Sigmoid colon (tissue), 7 donors: ENCODE data around the gene GOLGA3. TPM values are rescaled to one million over a fixed set of nuclear protein-coding genes. Genes with fewer than 3 reads are reported as not detected.
"Not testable (repeated sequence)": the region's sequence is repeated elsewhere in the genome, so short reads cannot be mapped to it uniquely, and the experiment has no call there.

ENCODE experiments used
- DNase-seq: peaks from one replicate; pipeline ENCODE4 v3.0.0-alpha.2; 2019
- H3K27ac ChIP-seq, 4 donors: fragments of 200-600 bp; sonication (generic); one replicate each; pipeline ENCODE4 v1.5.1; 2016 to 2019; ENCODE audit warnings: mild to moderate bottlenecking in 1 of 4
- H3K27me3 ChIP-seq, 3 donors: fragments of 200-600 bp; sonication (generic); one replicate each; pipeline ENCODE4 v1.5.1; 2019; ENCODE audit warnings: mild to moderate bottlenecking in 1 of 3
- H3K36me3 ChIP-seq, 4 donors: fragments of 200-600 bp; sonication (generic); one replicate each; pipeline ENCODE4 v1.5.1; 2016 to 2019
- H3K4me1 ChIP-seq, 4 donors: fragments of 200-600 bp; sonication (generic); one replicate each; pipeline ENCODE4 v1.5.1; 2017 to 2019
- H3K4me3 ChIP-seq, 4 donors: fragments of 200-600 bp; sonication (generic); one replicate each; pipeline ENCODE4 v1.5.1; 2017 to 2019; ENCODE audit warnings: mild to moderate bottlenecking in 2 of 4, moderate library complexity in 1 of 4
- H3K9me3 ChIP-seq, 4 donors: fragments of 200-600 bp in 3 of 4; sonication (generic) in 3 of 4; one replicate each; pipeline versions ENCODE4 v1.5.1 to v1.6.1; 2013 to 2019
- CTCF ChIP-seq, 4 experiments: fragments of 450-650 bp in 3 of 4; fragments of 200-600 bp in 1 of 4; IDR thresholded peaks; one replicate each; pipeline ENCODE4 v1.5.1; 2016 to 2019; ENCODE audit warnings: antibody characterized with exemption in 4 of 4, mild to moderate bottlenecking in 3 of 4, moderate library complexity in 2 of 4
- EP300 ChIP-seq, 4 donors: sonication (generic); formaldehyde crosslinking; IDR thresholded peaks; one replicate each; pipeline ENCODE4 v1.6.1; 2017; ENCODE audit warnings: antibody characterized with exemption in 4 of 4
- POLR2A ChIP-seq, 2 donors: fragments of 450-650 bp; IDR thresholded peaks; one replicate each; pipeline ENCODE4 v1.6.1; 2016; ENCODE audit warnings: antibody characterized with exemption in 2 of 2, mild to moderate bottlenecking in 2 of 2, moderate library complexity in 2 of 2
- POLR2AphosphoS5 ChIP-seq, 4 donors: sonication (generic); formaldehyde crosslinking; IDR thresholded peaks; one replicate each; pipeline ENCODE4 v1.6.1; 2017; ENCODE audit warnings: antibody characterized with exemption in 4 of 4
- WGBS, 2 donors: extraction: QIAGEN DNeasy Blood & Tissue Kit; methylation state at CpG; one replicate each; pipeline ENCODE4 v1.1.7; 2013; 5-methylcytosine and 5-hydroxymethylcytosine counted together
- intact Hi-C: fragments of 100-400 bp; cut with DNase I; formaldehyde crosslinking; loops from one replicate; pipeline ENCODE4 v1.15.1; 2023
- polyA plus RNA-seq, 3 donors: library from polyadenylated mRNA; stranded (reverse); fragments of 200-250 nt; gene quantifications; one replicate each; pipeline ENCODE4 v1.2.3, GENCODE V29; 2013
- total RNA-seq, 4 donors: library from RNA; depleted of rRNA; stranded (reverse); fragments of >200 nt; gene quantifications; one replicate each; pipeline ENCODE4 v1.1.0, GENCODE V29; 2016
- donor health status: healthy with polysubstance abuse.
- donor health status: Bipolar disorder and iron deficiency.
- donor health status: healthy.

Gene GOLGA3
- total and polyA plus RNA-seq, 7 donors, result 9.6 to 78.4 (median 45.7) TPM

GRCh38 chr12:132795847-132796246 lies 32.8 kb downstream of the GOLGA3 start:
- no peaks in the 10 kb centered on the region for H3K4me1 ChIP-seq
- no peaks in the 10 kb centered on the region for H3K27me3 ChIP-seq
- no peak for DNase-seq
- TF ChIP-seq POLR2A (IDR thresholded peaks at IDR 0.05) (no peak), EP300 (IDR thresholded peaks at IDR 0.05) (no peak), CTCF (IDR thresholded peaks at IDR 0.05) (no peak), POLR2AphosphoS5 (IDR thresholded peaks at IDR 0.05) (no peak)
- no peaks in the 10 kb centered on the region for H3K9me3 ChIP-seq
- H3K36me3 ChIP-seq, result peaks cover 19 to 88% (median 64%) of the 10 kb centered on the region in 4 donors
- intact Hi-C loops, result no loop called here
- H3K4me3 ChIP-seq, result no peak overlapping the region
- H3K27ac ChIP-seq, result no peak overlapping the region
- 94 to 95% methylated on average over 14 of the region's 14 CpGs for whole genome bisulfite sequencing, 2 donors

- H3K9me3 ChIP-seq, H3K27me3 ChIP-seq, H3K27ac ChIP-seq, H3K4me1 ChIP-seq, DNase-seq, H3K4me3 ChIP-seq, intact Hi-C loops: not testable (repeated sequence)
- H3K36me3 ChIP-seq, result peaks cover 18 to 77% (median 51%) of the 10 kb centered on the region in 4 donors
- WGBS, 2 donors, result 95 to 98% methylated on average over 2 of the region's 2 CpGs
Measured at GRCh38 chr12:132791940-132792339, 36.7 kb downstream of the GOLGA3 start.

GRCh38 chr12:132789099-132789471 lies 39.6 kb downstream of the GOLGA3 start:
- Histone ChIP-seq H3K9me3 (no peaks in the 10 kb centered on the region), H3K36me3 (peaks cover 12 to 77% (median 47%) of the 10 kb centered on the region in 4 donors), H3K27me3 (no peaks in the 10 kb centered on the region), H3K27ac (no peak overlapping the region), H3K4me3 (no peak overlapping the region), H3K4me1 (no peaks in the 10 kb centered on the region)
- WGBS, 2 donors, result 96% methylated on average over 21 of the region's 21 CpGs
- TF ChIP-seq POLR2A (IDR thresholded peaks at IDR 0.05) (no peak), POLR2AphosphoS5 (IDR thresholded peaks at IDR 0.05) (no peak), EP300 (IDR thresholded peaks at IDR 0.05) (no peak), CTCF (IDR thresholded peaks at IDR 0.05) (no peak)
- intact Hi-C loops, result no loop called here
- DNase-seq, result no peak

- no peak overlapping the region for H3K4me3 ChIP-seq
- WGBS, 2 donors, result 96 to 97% methylated on average over 29 of the region's 29 CpGs
- H3K27ac ChIP-seq, result no peak overlapping the region
- no peaks in the 10 kb centered on the region for H3K4me1 ChIP-seq
- no peak for TF ChIP-seq EP300 (IDR thresholded peaks at IDR 0.05)
- no peak for TF ChIP-seq POLR2A (IDR thresholded peaks at IDR 0.05)
- no peak for TF ChIP-seq POLR2AphosphoS5 (IDR thresholded peaks at IDR 0.05)
- TF ChIP-seq CTCF (IDR thresholded peaks at IDR 0.05), result no peak
- H3K36me3 ChIP-seq, result peaks cover 17 to 77% (median 45%) of the 10 kb centered on the region in 4 donors
- H3K9me3 ChIP-seq, result no peaks in the 10 kb centered on the region
- H3K27me3 ChIP-seq, result no peaks in the 10 kb centered on the region
- intact Hi-C loops, result no loop called here
- DNase-seq, result no peak
Measured at GRCh38 chr12:132788375-132789098, 40.1 kb downstream of the GOLGA3 start.

GRCh38 chr12:132787877-132788276 lies 40.8 kb downstream of the GOLGA3 start:
- DNase-seq, result no peak
- peaks cover 18 to 83% (median 47%) of the 10 kb centered on the region in 4 donors for H3K36me3 ChIP-seq
- 93 to 95% methylated on average over 15 of the region's 15 CpGs for WGBS, 2 donors
- H3K27me3 ChIP-seq, result no peaks in the 10 kb centered on the region
- H3K4me1 ChIP-seq, result no peaks in the 10 kb centered on the region
- no peak overlapping the region for H3K27ac ChIP-seq
- no peak overlapping the region for H3K4me3 ChIP-seq
- H3K9me3 ChIP-seq, result no peaks in the 10 kb centered on the region
- intact Hi-C loops, result no loop called here
- TF ChIP-seq POLR2AphosphoS5 (IDR thresholded peaks at IDR 0.05) (no peak), EP300 (IDR thresholded peaks at IDR 0.05) (no peak), POLR2A (IDR thresholded peaks at IDR 0.05) (no peak), CTCF (IDR thresholded peaks at IDR 0.05) (no peak)
